ENCODE data around the gene KLK7. TPM values are rescaled to one million over a fixed set of nuclear protein-coding genes. Genes with fewer than 3 reads are reported as not detected.
"Not testable (repeated sequence)": the region's sequence is repeated elsewhere in the genome, so short reads cannot be mapped to it uniquely, and the experiment has no call there.

Gene KLK7
- total RNA-seq, 1 experiment from 2014 or later, result not detected

DNA sequence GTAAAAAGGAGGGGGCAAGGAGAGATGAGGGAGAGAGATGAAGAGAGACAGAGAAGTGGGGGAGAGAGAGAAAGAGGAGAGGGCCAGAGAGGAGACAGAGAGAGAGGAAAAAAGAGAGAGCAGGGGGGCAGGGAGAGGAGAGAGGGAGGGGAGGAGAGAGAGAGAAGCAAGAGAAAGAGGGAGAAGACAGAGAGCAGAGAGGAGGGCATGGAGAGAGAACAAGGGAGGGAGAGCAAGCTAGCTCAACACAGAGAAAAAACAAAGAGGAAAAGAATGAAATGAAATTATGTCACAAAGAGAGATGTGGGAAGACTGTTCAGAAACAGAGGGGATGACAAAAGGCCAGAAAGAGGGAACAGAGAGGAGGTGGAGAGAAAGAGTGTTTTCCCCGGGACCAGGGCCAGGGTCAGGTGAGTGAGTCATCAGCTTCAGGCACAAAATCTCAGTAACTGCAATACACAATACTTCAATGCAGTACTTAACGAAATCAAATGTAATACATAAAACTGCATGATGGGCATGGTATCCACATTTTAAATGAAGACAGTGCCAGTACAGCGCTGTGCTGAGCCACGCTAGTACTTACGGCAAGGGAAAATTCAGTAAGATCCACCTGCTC, 4.8 kb downstream of the KLK7 start:
- Histone ChIP-seq H3K36me3 (ENCODE audit: insufficient read depth, low read length) (no peaks in the 10 kb centered on the region), H3K27me3 (ENCODE audit: low read length) (no peaks in the 10 kb centered on the region), H3K9ac (ENCODE audit: low read length) (no peak overlapping the region), H3K4me3 (ENCODE audit: low read length) (no peak overlapping the region), H2AFZ (ENCODE audit: low read length) (no peak overlapping the region), H3K27ac (ENCODE audit: low read length) (no peak overlapping the region), H3K79me2 (ENCODE audit: low read length) (no peaks in the 10 kb centered on the region), H3K4me2 (ENCODE audit: low read depth, low read length, poor library complexity, severe bottlenecking) (no peak overlapping the region), H4K20me1 (ENCODE audit: insufficient read depth, low read depth, low read length) (no peaks in the 10 kb centered on the region), H3K9me3 (ENCODE audit: low read length) (no peaks in the 10 kb centered on the region), H3K9me2 (replicated peaks; ENCODE audit: insufficient read depth, low read length) (no peaks in the 10 kb centered on the region), H3K4me1 (ENCODE audit: low read length) (no peaks in the 10 kb centered on the region)
- DNase-seq, result no peak

DNA sequence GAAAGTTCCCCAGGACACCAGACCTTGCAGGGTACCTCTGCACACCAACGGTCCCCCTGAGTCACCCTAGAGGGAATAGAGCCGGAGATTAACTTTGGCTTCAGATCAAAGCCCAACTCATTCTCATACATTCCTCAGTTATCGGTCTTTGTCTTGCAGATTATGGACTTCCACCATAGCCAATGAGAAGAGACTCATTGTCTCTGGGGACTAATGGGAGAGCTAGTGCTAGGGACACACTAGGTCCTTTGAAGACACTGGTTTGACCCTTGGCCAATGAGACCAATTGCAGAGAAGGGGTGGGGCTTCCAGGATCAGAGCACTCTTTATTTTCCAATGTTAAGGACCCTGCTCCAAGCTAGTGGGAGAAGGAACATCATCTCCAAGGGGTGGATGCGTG, 6.1 kb downstream of the KLK7 start:
- H3K4me3 ChIP-seq (ENCODE audit: low read length), result no peak overlapping the region
- no peaks in the 10 kb centered on the region for H3K9me3 ChIP-seq (ENCODE audit: low read length)
- H4K20me1 ChIP-seq (ENCODE audit: insufficient read depth, low read depth, low read length), result no peaks in the 10 kb centered on the region
- no peaks in the 10 kb centered on the region for H3K79me2 ChIP-seq (ENCODE audit: low read length)
- no peaks in the 10 kb centered on the region for H3K36me3 ChIP-seq (ENCODE audit: insufficient read depth, low read length)
- no peaks in the 10 kb centered on the region for H3K4me1 ChIP-seq (ENCODE audit: low read length)
- H3K9ac ChIP-seq (ENCODE audit: low read length), result no peak overlapping the region
- H3K9me2 ChIP-seq (replicated peaks; ENCODE audit: insufficient read depth, low read length), result no peaks in the 10 kb centered on the region
- no peak for DNase-seq
- H2AFZ ChIP-seq (ENCODE audit: low read length), result no peak overlapping the region
- H3K27ac ChIP-seq (ENCODE audit: low read length), result no peak overlapping the region
- no peaks in the 10 kb centered on the region for H3K27me3 ChIP-seq (ENCODE audit: low read length)
- no peak overlapping the region for H3K4me2 ChIP-seq (ENCODE audit: low read depth, low read length, poor library complexity, severe bottlenecking)

DNA sequence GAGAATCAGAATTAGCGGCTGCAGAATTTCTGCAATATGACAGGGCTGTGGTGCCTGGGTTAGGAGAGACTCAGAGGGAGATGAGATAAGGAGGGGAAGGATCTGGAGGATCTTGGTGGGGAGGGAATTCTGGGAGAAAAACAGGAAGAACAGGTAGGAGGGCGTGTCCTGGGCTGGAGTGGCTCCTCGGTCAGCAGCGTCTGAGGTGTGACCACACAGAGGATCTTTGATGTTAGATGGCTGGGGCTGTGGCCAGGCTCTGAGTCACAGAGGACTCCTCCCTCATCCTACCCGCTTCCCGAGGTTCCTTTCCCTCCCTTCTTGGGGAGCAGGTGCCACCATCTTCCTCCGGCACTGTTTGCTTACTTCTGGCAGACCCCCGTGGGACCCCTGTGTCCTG, 8.0 kb downstream of the KLK7 start:
- Histone ChIP-seq H3K9me2 (replicated peaks; ENCODE audit: insufficient read depth, low read length) (no peaks in the 10 kb centered on the region), H2AFZ (ENCODE audit: low read length) (no peak overlapping the region), H3K9me3 (ENCODE audit: low read length) (no peaks in the 10 kb centered on the region), H3K4me2 (ENCODE audit: low read depth, low read length, poor library complexity, severe bottlenecking) (no peak overlapping the region), H3K9ac (ENCODE audit: low read length) (no peak overlapping the region), H4K20me1 (ENCODE audit: insufficient read depth, low read depth, low read length) (no peaks in the 10 kb centered on the region), H3K4me3 (ENCODE audit: low read length) (no peak overlapping the region), H3K4me1 (ENCODE audit: low read length) (no peaks in the 10 kb centered on the region), H3K27ac (ENCODE audit: low read length) (no peak overlapping the region), H3K36me3 (ENCODE audit: insufficient read depth, low read length) (no peaks in the 10 kb centered on the region), H3K79me2 (ENCODE audit: low read length) (no peaks in the 10 kb centered on the region), H3K27me3 (ENCODE audit: low read length) (no peaks in the 10 kb centered on the region)
- no peak for DNase-seq

DNA sequence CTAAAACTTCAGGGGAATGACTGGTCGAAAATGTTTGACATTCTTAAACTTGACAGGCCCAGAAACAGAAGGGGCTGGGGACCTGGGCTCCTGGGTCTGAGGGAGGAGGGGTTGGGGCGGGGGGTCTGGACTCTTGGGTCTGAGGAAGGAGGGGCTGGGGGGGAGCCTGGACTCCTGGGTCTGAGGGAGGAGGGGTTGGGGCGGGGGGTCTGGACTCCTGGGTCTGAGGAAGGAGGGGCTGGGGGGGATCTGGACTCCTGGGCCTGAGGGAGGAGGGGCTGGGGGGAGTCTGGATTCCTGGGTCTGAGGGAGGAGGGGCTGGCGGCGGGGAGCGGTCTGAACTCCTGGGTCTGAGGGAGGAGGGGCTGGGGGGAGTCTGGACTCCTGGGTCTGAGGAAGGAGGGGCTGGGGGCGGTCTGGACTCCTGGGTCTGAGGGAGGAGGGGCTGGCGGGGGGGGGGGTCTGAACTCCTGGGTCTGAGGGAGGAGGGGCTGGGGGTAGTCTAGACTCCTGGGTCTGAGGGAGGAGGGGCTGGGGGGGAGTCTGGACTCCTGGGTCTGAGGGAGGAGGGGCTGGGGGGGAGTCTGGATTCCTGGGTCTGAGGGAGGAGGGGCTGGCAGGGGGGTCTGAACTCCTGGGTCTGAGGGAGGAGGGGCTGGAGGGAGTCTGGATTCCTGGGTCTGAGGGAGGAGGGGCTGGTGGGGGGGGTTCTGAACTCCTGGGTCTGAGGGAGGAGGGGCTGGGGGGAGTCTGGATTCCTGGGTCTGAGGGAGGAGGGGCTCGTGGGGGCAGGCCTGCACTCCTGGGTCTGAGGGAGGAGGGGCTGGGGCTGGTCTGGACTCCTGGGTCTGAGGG, 8.8 kb downstream of the KLK7 start:
- Histone ChIP-seq H3K4me2 (ENCODE audit: low read depth, low read length, poor library complexity, severe bottlenecking) (no peak overlapping the region), H3K36me3 (ENCODE audit: insufficient read depth, low read length) (no peaks in the 10 kb centered on the region), H3K4me3 (ENCODE audit: low read length) (no peak overlapping the region), H2AFZ (ENCODE audit: low read length) (no peak overlapping the region), H3K27me3 (ENCODE audit: low read length) (no peaks in the 10 kb centered on the region), H3K9me2 (replicated peaks; ENCODE audit: insufficient read depth, low read length) (no peaks in the 10 kb centered on the region), H3K9me3 (ENCODE audit: low read length) (no peaks in the 10 kb centered on the region), H3K27ac (ENCODE audit: low read length) (no peak overlapping the region), H3K79me2 (ENCODE audit: low read length) (no peaks in the 10 kb centered on the region), H3K4me1 (ENCODE audit: low read length) (no peaks in the 10 kb centered on the region), H3K9ac (ENCODE audit: low read length) (no peak overlapping the region), H4K20me1 (ENCODE audit: insufficient read depth, low read depth, low read length) (no peaks in the 10 kb centered on the region)
- no peak for DNase-seq

DNA sequence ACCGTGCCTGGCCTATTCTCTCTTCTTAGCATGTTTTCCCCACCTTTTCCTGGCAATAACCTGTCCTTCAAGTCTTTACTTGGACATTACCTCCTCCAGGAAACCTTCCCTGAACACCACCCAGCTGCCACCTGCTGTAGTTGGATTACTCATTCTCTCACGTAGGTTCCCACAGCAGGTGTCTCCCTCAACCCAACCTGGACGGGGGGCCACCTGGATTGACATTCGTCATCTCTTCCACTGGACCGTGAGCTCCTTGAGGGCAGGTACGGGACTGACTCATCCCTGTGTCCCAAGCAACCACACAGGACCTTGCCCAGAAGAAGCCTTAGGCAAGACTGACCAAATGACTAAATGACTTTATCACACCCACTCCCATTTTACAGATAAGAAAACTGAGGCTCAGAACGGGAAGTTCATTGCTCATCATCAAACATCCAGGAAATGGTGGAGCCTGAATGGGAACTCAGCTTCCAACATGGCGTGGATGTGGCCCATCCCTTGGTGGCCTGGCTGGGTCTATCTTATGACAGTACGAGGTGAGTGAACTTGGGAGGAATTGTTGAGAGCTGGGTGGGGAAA, 10.8 kb downstream of the KLK7 start:
- Histone ChIP-seq H3K36me3 (ENCODE audit: insufficient read depth, low read length) (no peaks in the 10 kb centered on the region), H4K20me1 (ENCODE audit: insufficient read depth, low read depth, low read length) (no peaks in the 10 kb centered on the region), H3K4me1 (ENCODE audit: low read length) (no peaks in the 10 kb centered on the region), H3K4me3 (ENCODE audit: low read length) (no peak overlapping the region), H3K9me2 (replicated peaks; ENCODE audit: insufficient read depth, low read length) (no peaks in the 10 kb centered on the region), H3K27ac (ENCODE audit: low read length) (no peak overlapping the region), H2AFZ (ENCODE audit: low read length) (no peak overlapping the region), H3K9ac (ENCODE audit: low read length) (no peak overlapping the region), H3K4me2 (ENCODE audit: low read depth, low read length, poor library complexity, severe bottlenecking) (no peak overlapping the region), H3K79me2 (ENCODE audit: low read length) (no peaks in the 10 kb centered on the region), H3K9me3 (ENCODE audit: low read length) (no peaks in the 10 kb centered on the region), H3K27me3 (ENCODE audit: low read length) (no peaks in the 10 kb centered on the region)
- no peak for DNase-seq

DNA sequence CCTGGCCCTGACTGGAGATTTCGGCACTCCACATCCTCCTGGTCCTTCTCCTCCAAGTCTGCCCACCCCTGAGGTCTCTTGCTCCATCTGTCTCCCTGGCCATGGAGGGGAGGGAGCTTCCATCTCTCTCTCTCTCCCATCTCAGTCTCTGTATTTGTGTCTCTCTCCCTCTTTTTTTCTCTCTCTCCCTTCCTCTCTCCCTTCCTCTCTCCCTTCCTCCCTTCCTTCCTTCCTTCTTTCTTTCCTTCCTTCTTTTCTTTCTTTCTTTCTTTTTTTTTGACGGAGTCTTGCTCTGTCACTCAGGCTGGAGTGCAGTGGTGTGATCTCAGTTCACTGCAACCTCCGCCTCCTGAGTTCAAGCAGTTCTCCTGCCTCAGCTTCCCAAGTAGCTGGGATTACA, 13.9 kb downstream of the KLK7 start:
- not testable (repeated sequence) for H3K4me1 ChIP-seq (ENCODE audit: low read length); H2AFZ ChIP-seq (ENCODE audit: low read length)

DNA sequence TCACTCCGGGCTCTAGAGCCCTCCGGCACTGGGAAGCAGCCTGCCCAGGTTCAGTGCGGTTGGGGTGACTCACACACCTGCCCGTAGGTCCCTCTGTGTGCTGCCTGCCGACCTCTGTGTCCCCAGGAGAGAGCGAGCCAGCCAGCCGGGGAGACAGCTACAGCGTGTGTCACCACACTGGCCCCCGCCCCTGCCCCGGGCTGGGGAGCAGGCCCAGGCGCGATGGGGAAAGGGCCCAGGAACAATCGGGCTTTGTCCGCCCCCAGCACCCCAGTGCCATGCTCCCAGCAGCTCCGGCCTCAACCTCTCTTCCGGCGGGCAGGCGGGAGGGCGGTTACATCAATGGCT, 14.3 kb downstream of the KLK7 start, which contains the start of gene KLK6:
Gene KLK6, minus strand, starts transcription at position 179 of the 348 bp plus-strand sequence. CDS start 1,487 bp downstream, outside the sequence.
- Histone ChIP-seq H3K9me3 (ENCODE audit: low read length) (no peaks in the 10 kb centered on the region), H3K27ac (ENCODE audit: low read length) (no peak within 1 kb of the TSS), H3K9me2 (replicated peaks; ENCODE audit: insufficient read depth, low read length) (no peaks in the 10 kb centered on the region), H3K36me3 (ENCODE audit: insufficient read depth, low read length) (no peaks in the 10 kb centered on the region), H2AFZ (ENCODE audit: low read length) (no peak within 1 kb of the TSS), H3K4me1 (ENCODE audit: low read length) (no peaks in the 10 kb centered on the region), H3K9ac (ENCODE audit: low read length) (no peak within 1 kb of the TSS), H3K4me2 (ENCODE audit: low read depth, low read length, poor library complexity, severe bottlenecking) (no peak within 1 kb of the TSS), H3K4me3 (ENCODE audit: low read length) (no peak within 1 kb of the TSS), H3K79me2 (ENCODE audit: low read length) (no peaks in the 10 kb centered on the region), H3K27me3 (ENCODE audit: low read length) (no peaks in the 10 kb centered on the region), H4K20me1 (ENCODE audit: insufficient read depth, low read depth, low read length) (no peaks in the 10 kb centered on the region)
- no peak for DNase-seq

More for the DNA sequence above, 13.9 kb downstream of the KLK7 start:
- not testable (repeated sequence) for H3K27me3 ChIP-seq (ENCODE audit: low read length); H3K9me2 ChIP-seq (replicated peaks; ENCODE audit: insufficient read depth, low read length); H3K9ac ChIP-seq (ENCODE audit: low read length); DNase-seq; H3K9me3 ChIP-seq (ENCODE audit: low read length); H3K27ac ChIP-seq (ENCODE audit: low read length); H4K20me1 ChIP-seq (ENCODE audit: insufficient read depth, low read depth, low read length); H3K36me3 ChIP-seq (ENCODE audit: insufficient read depth, low read length); H3K79me2 ChIP-seq (ENCODE audit: low read length); H3K4me2 ChIP-seq (ENCODE audit: low read depth, low read length, poor library complexity, severe bottlenecking); H3K4me3 ChIP-seq (ENCODE audit: low read length)

DNA sequence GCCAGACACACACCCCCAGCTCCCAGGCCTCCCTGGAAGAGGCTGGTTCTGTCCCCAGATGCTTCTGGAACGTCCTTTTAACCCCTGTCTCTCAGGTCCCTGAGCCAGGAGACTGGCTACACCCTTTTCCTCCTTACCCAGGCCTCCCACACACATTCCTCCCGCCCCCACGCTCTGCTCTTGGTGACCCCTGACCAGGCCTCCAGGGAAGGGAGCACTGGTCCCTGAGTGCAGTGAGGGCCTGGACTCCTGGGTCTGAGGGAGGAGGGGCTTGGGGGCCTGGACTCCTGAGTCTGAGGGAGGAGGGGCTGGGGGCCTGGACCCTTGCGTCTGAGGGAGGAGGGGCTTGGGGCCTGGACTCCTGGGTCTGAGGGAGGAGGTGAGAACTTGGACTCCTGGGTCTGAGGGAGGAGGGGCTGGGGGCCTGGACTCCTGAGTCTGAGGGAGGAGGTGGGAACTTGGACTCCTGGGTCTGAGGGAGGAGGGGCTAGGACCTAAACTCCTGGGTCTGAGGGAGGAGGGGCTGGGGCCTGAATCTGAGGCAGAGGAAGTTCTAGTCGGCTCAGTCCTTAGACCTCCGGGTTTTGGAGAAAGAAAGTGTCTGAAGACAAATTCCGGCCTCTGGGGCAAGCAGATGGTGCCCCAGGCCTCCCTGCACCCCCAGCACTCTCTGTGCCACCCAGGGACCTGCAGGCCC, 14.9 kb downstream of the KLK7 start:
- no peaks in the 10 kb centered on the region for H3K9me2 ChIP-seq (replicated peaks; ENCODE audit: insufficient read depth, low read length)
- no peak overlapping the region for H3K4me3 ChIP-seq (ENCODE audit: low read length)
- DNase-seq, result no peak
- no peaks in the 10 kb centered on the region for H3K36me3 ChIP-seq (ENCODE audit: insufficient read depth, low read length)
- H2AFZ ChIP-seq (ENCODE audit: low read length), result no peak overlapping the region
- no peaks in the 10 kb centered on the region for H3K79me2 ChIP-seq (ENCODE audit: low read length)
- H3K27ac ChIP-seq (ENCODE audit: low read length), result no peak overlapping the region
- no peaks in the 10 kb centered on the region for H3K27me3 ChIP-seq (ENCODE audit: low read length)
- H3K9ac ChIP-seq (ENCODE audit: low read length), result no peak overlapping the region
- H4K20me1 ChIP-seq (ENCODE audit: insufficient read depth, low read depth, low read length), result no peaks in the 10 kb centered on the region
- no peaks in the 10 kb centered on the region for H3K4me1 ChIP-seq (ENCODE audit: low read length)
- H3K4me2 ChIP-seq (ENCODE audit: low read depth, low read length, poor library complexity, severe bottlenecking), result no peak overlapping the region
- no peaks in the 10 kb centered on the region for H3K9me3 ChIP-seq (ENCODE audit: low read length)

All from Karpas-422 (cell line).